ENCODE data around the gene CUL4B. TPM values are rescaled to one million over a fixed set of nuclear protein-coding genes. Genes with fewer than 3 reads are reported as not detected.

Gene CUL4B
- total RNA-seq, 1 experiment from 2014 or later: 54.1 TPM

GRCh38 chrX:120536061-120536460 lies 24.7 kb downstream of the CUL4B start:
- TF ChIP-seq JUND (IDR thresholded peaks at IDR 0.05) (no peak), ZFX (IDR thresholded peaks at IDR 0.05) (no peak), SRF (IDR thresholded peaks at IDR 0.05; ENCODE audit: low read depth) (no peak), EGR1 (IDR thresholded peaks at IDR 0.05; ENCODE audit: low read depth) (no peak), CBX3 (IDR thresholded peaks at IDR 0.05; ENCODE audit: low read depth) (no peak), ATF3 (IDR thresholded peaks at IDR 0.05) (no peak), POLR2A (IDR thresholded peaks at IDR 0.05; ENCODE audit: borderline replicate concordance, extremely low read depth, insufficient read depth, insufficient read length) (no peak), ZNF274 (IDR thresholded peaks at IDR 0.05; ENCODE audit: low read depth, low read length) (no peak), SIN3A (IDR thresholded peaks at IDR 0.05; ENCODE audit: low read depth) (no peak)
- CTCF ChIA-PET: no interaction called here
- Histone ChIP-seq H4K20me1 (ENCODE audit: insufficient read depth) (no peaks in the 10 kb centered on the region), H3K4me2 (ENCODE audit: low read length) (no peak overlapping the region), H3K27ac (ENCODE audit: low read depth, low read length) (no peak overlapping the region), H3K27me3 (ENCODE audit: insufficient read depth, low read length) (no peaks in the 10 kb centered on the region), H3K9ac (ENCODE audit: low read length) (no peak overlapping the region), H3K36me3 (ENCODE audit: control insufficient read depth in 1 of 2, insufficient read depth in 2 of 2, low read length in 2 of 2) (peaks cover 11 to 17% of the 10 kb centered on the region in 2 experiments; a peak in 3 of 4 replicates), H3K4me1 (ENCODE audit: control insufficient read depth in 1 of 2, insufficient read depth in 2 of 2, low read length in 2 of 2) (no peaks in the 10 kb centered on the region), H3K79me2 (ENCODE audit: insufficient read depth, low read length) (no peaks in the 10 kb centered on the region), H2AFZ (ENCODE audit: low read depth, low read length, poor library complexity, severe bottlenecking) (no peak overlapping the region), H3K9me2 (ENCODE audit: insufficient read depth) (no peaks in the 10 kb centered on the region), H3K9me3 (ENCODE audit: control insufficient read depth in 1 of 2, insufficient read depth in 1 of 2, low read depth in 1 of 2, low read length in 2 of 2) (no peaks in the 10 kb centered on the region), H3K4me3 (replicated peaks in 1 of 2; ENCODE audit: low read depth in 1 of 2, low read length in 2 of 2) (no peak overlapping the region)
- intact Hi-C loops (cut with micrococcal nuclease): no loop called here
- BruUV-seq (replicated peaks): no TSS peak
- ATAC-seq (no peak), DNase-seq (ENCODE audit: low read depth, low spot score) (no peak)
- RAD21 ChIA-PET (ENCODE audit: low non-redundant PET in 1 of 2, low total read pairs in 2 of 2, uncharacterized antibody in 2 of 2, unreplicated experiment in 2 of 2): no interaction called here
- POLR2A ChIA-PET: no interaction called here

GRCh38 chrX:120534413-120535205 lies 26.2 kb downstream of the CUL4B start:
- TF ChIP-seq ZFX (IDR thresholded peaks at IDR 0.05) (no peak), EZH2 (IDR thresholded peaks at IDR 0.05) (no peak), JUND (IDR thresholded peaks at IDR 0.05) (no peak), CBX3 (IDR thresholded peaks at IDR 0.05; ENCODE audit: low read depth) (no peak), RAD21 (IDR thresholded peaks at IDR 0.05; ENCODE audit: low read depth) (no peak), ZNF274 (IDR thresholded peaks at IDR 0.05; ENCODE audit: low read depth, low read length) (no peak), TCF7L2 (IDR thresholded peaks at IDR 0.05; ENCODE audit: borderline replicate concordance, extremely low read depth, insufficient read depth, insufficient read length) (no peak), EGR1 (IDR thresholded peaks at IDR 0.05; ENCODE audit: low read depth) (no peak)
- DNase-seq (ENCODE audit: low read depth, low spot score) (no peak), ATAC-seq (no peak)
- H2AFZ ChIP-seq (ENCODE audit: low read depth, low read length, poor library complexity, severe bottlenecking): no peak overlapping the region
- H3K9me3 ChIP-seq (ENCODE audit: control insufficient read depth in 1 of 2, insufficient read depth in 1 of 2, low read depth in 1 of 2, low read length in 2 of 2): no peaks in the 10 kb centered on the region
- H3K27ac ChIP-seq (ENCODE audit: low read depth, low read length): no peak overlapping the region
- no peak overlapping the region for H3K4me2 ChIP-seq (ENCODE audit: low read length)
- no peaks in the 10 kb centered on the region for H3K4me1 ChIP-seq (ENCODE audit: control insufficient read depth in 1 of 2, insufficient read depth in 2 of 2, low read length in 2 of 2)
- ChIA-PET CTCF (no interaction called here), RAD21 (ENCODE audit: low non-redundant PET in 1 of 2, low total read pairs in 2 of 2, uncharacterized antibody in 2 of 2, unreplicated experiment in 2 of 2) (no interaction called here), POLR2A (no interaction called here)
- no peak overlapping the region for H3K4me3 ChIP-seq (replicated peaks in 1 of 2; ENCODE audit: low read depth in 1 of 2, low read length in 2 of 2)
- intact Hi-C loops (cut with micrococcal nuclease): no loop called here
- H4K20me1 ChIP-seq (ENCODE audit: insufficient read depth): no peaks in the 10 kb centered on the region
- H3K36me3 ChIP-seq (ENCODE audit: control insufficient read depth in 1 of 2, insufficient read depth in 2 of 2, low read length in 2 of 2): peaks cover 13 to 15% of the 10 kb centered on the region in 2 experiments; a peak in 3 of 4 replicates
- no TSS peak for BruUV-seq (replicated peaks)
- H3K27me3 ChIP-seq (ENCODE audit: insufficient read depth, low read length): no peaks in the 10 kb centered on the region
- no peak overlapping the region for H3K9ac ChIP-seq (ENCODE audit: low read length)
- H3K9me2 ChIP-seq (ENCODE audit: insufficient read depth): no peaks in the 10 kb centered on the region
- no peaks in the 10 kb centered on the region for H3K79me2 ChIP-seq (ENCODE audit: insufficient read depth, low read length)

Data from HCT116 (cell line).